Measurements from ENCODE around the gene SHQ1.

DNA sequence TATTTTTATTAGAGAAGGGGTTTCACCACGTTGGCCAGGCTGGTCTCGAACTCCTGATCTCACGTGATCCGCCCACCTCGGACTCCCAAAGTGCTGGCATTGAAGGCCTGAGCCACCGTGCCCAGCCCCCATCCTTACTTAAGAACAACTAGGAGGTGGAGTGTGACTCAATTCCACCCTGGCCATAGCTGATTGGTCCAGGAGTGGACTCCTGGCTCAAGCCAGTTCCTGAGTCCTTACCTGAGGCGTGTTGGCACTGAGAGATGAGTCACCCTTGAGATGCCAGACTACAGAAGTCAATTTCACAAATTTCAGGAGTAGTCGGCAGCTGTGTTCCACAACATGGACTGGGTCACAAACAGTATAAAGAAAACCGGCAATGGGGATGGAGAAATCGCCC, 124.2 kb downstream of the SHQ1 start:
- TF ChIP-seq, protein P1, sequence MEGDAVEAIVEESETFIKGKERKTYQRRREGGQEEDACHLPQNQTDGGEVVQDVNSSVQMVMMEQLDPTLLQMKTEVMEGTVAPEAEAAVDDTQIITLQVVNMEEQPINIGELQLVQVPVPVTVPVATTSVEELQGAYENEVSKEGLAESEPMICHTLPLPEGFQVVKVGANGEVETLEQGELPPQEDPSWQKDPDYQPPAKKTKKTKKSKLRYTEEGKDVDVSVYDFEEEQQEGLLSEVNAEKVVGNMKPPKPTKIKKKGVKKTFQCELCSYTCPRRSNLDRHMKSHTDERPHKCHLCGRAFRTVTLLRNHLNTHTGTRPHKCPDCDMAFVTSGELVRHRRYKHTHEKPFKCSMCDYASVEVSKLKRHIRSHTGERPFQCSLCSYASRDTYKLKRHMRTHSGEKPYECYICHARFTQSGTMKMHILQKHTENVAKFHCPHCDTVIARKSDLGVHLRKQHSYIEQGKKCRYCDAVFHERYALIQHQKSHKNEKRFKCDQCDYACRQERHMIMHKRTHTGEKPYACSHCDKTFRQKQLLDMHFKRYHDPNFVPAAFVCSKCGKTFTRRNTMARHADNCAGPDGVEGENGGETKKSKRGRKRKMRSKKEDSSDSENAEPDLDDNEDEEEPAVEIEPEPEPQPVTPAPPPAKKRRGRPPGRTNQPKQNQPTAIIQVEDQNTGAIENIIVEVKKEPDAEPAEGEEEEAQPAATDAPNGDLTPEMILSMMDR (IDR thresholded peaks at IDR 0.05), result no peak
- TF ChIP-seq POLR2A (IDR thresholded peaks at IDR 0.05), result no peak

Measured in heart left ventricle (tissue), 13 donors.